GM13976 (cell line): Measurements from ENCODE around the gene ZNF652.
"Not testable (repeated sequence)": the region's sequence is repeated elsewhere in the genome, so short reads cannot be mapped to it uniquely, and the experiment has no call there.

Experiments used
- DNase-seq: peaks from one replicate; pipeline ENCODE4 v3.0.0; 2012; ENCODE audit warnings: low spot score
- in situ Hi-C: fragments of 300-500 bp; cut with MboI; formaldehyde crosslinking; loops from one replicate; pipeline ENCODE4 v1.12.0; 2022; ENCODE audit warnings: low sequenced_read_pairs, mixed read lengths, inconsistent platforms; ENCODE audit not compliant: unreplicated experiment
- TF ChIP-seq, protein P1 (sequence below): IDR thresholded peaks from 2 replicates; pipeline ENCODE4 v1.5.1; 2012; ENCODE audit warnings: borderline replicate concordance, mild to moderate bottlenecking; ENCODE audit not compliant: insufficient read depth; ENCODE audit errors: extremely low read depth, missing control alignments, control extremely low read depth

ZNF652 gene

DNA sequence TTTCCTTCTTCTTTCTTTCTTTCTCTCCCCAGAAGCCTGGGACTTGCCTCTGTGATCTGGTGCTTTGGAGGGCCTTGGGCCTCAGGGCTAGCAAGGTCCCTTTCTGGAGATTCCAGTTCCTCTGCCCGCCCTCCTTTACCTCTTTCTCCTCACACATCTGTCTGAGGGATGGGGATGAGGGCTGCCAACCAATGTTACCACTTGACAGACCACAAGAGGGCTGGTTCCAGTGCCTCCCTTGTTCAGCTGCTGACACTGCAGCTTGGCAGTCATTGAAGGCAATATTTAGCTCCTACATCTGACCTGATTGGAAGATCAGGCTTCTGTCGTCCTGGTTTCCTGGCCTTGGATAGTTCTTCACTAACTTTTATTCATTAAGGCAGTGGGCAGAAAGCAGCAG is 3.6 kb upstream of the ZNF652 start:
- in situ Hi-C loops: no loop called here
- TF ChIP-seq, protein P1, sequence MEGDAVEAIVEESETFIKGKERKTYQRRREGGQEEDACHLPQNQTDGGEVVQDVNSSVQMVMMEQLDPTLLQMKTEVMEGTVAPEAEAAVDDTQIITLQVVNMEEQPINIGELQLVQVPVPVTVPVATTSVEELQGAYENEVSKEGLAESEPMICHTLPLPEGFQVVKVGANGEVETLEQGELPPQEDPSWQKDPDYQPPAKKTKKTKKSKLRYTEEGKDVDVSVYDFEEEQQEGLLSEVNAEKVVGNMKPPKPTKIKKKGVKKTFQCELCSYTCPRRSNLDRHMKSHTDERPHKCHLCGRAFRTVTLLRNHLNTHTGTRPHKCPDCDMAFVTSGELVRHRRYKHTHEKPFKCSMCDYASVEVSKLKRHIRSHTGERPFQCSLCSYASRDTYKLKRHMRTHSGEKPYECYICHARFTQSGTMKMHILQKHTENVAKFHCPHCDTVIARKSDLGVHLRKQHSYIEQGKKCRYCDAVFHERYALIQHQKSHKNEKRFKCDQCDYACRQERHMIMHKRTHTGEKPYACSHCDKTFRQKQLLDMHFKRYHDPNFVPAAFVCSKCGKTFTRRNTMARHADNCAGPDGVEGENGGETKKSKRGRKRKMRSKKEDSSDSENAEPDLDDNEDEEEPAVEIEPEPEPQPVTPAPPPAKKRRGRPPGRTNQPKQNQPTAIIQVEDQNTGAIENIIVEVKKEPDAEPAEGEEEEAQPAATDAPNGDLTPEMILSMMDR: no peak
- no peak for DNase-seq

- DNase-seq, in situ Hi-C loops: not testable (repeated sequence)
Measured at GRCh38 chr17:49365126-49365525, 3.1 kb upstream of the ZNF652 start.

DNA sequence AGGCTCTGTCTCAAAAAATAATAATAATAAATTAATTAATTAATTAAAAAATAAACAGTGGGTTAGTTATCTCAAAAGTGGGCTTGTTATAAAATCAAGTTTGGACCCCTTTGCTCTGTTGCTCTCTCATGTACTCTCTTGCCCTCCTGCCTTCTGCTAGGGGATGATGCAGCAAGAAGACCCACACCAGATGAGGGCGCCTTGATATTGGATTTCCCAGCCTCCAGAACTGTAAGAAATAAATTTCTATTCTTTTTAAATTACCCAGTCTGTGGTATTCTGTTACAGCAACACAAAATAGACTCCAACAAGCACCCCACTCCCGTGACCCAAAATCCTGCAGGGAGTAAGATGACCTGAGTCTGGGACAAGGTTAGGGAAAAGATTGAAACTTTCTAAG is 2.1 kb upstream of the ZNF652 start:
- in situ Hi-C loops: no loop called here
- TF ChIP-seq, protein P1: no peak

DNA sequence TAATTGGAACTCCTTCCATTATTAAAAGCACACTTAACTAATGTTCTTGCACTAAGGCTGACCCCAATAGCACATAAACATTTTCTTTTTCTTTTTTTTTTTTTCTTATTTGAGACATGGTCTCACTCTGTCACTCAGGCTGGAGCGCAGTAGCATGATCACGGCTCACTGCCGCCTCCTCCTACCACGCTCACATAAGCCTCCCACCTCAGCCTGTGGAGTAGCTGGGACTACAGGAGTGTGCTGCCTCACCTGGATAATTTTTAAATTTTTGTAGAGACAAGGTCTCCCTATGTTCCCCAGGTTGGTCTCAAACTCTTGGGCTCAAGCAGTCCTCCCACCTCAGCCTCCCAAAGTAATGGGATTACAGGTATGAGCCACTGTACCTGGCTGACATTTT is 1.2 kb upstream of the ZNF652 start:
- in situ Hi-C loops: no loop called here
- TF ChIP-seq, protein P1: no peak
- no peak for DNase-seq

More for the DNA sequence above, 2.1 kb upstream of the ZNF652 start:
- no peak for DNase-seq

DNA sequence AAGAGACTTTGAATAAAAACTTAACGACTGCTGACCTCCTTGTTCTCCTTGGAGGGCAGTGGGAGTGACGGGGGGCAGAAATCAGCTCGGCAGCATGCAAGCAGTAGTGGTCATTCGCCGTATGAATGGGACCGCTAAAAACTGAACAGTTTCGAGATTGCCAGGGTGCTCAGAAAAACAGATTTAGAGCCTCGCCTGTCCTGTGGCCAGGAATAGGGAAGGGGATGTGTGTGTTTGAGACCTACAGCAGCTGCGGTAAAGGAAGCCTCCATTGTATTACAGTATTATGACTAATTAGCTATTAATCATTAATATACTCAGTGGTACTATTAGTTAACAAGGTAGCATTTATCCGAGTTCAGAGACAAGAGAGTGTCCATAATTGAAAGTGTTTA is 670 bp upstream of the ZNF652 start:
- in situ Hi-C loops: no loop called here
- DNase-seq: no peak
- TF ChIP-seq, protein P1: no peak

DNA sequence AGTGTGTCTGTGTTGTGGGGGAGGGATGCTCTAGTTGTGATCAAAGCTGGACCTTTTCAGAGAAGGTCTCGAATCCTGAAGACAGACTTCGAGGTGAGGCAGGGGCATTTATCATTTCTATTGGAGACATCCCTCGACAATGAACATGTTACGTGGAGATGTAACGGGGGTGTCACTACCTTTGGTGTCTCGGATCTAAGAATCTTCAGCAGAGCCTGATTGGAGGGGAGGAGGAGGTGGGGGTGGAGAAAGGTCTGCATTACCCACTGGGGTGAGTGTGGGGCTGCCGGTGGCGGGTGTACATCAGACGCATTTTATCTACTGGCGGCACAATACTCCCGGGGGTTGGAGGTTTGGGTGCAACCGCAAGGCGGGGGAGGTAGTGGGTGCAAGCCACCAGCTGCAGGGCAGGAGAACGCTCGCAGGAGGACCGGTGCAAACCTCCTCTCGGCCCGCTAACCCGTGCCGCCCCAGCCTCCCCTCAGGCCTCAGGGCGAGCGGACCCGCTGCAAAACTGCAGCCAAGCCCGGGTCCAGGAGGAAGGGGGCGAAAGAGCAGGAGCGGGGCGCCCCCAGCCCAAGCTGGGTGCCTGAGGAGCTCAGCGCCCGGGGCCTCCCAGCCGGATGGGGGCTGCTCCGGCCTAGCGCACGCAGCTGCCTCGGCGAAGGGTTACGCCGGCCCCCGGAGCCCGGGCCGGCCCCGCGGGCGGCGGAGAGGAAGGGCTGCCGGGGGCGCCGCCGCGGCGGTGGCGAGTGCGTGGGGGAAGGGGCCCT is 735 bp downstream of the ZNF652 start:
- peak; percentile 47 for DNase-seq
- TF ChIP-seq, protein P1: no peak
- in situ Hi-C loops: no loop called here

DNA sequence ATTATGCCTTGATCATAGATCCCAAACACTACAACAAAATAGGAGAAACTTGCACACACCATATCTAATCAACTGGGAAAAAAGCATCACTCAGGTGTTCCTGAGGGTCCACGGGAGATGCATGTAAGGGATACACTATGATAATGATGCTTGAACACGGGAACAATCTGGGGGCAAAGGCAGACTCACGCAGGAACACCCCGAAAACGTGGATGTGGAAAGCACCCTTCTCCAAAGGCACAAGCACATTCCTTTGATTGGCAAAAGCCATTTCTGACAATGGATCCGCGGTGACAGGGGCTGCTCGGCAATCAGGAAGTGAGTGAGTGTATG is 1.3 kb downstream of the ZNF652 start:
- TF ChIP-seq, protein P1: no peak
- DNase-seq: no peak
- in situ Hi-C loops: no loop called here
